Heart left ventricle (tissue), 13 donors: ENCODE data around the gene EML6.

ENCODE experiments used
- CTCF ChIP-seq, 12 donors: fragments of 200-600 bp; sonication (generic) in 4 of 12; IDR thresholded peaks; one replicate each; pipeline versions ENCODE4 v1.5.0 to v1.8.0; 2018 to 2022; ENCODE audit warnings: antibody characterized with exemption in 12 of 12, mild to moderate bottlenecking in 5 of 12
- POLR2A ChIP-seq, 2 donors: fragments of 450-650 bp; IDR thresholded peaks; one replicate each; pipeline ENCODE4 v1.6.1; 2017; ENCODE audit warnings: antibody characterized with exemption in 2 of 2, mild to moderate bottlenecking in 2 of 2, moderate library complexity in 2 of 2
- donor health status: ischemic (EF 13 %, LVEDD 7.1; RV severe dilation, severe dysfunction).
- donor health status: DM: no; HTN: yes; CAD: no.
- donor health status: DM: no; HTN: no; CAD: no.
- donor health status: ischemic (EF 25% LVEDD 6.9; RV normal size, moderate dysfunction).
- donor health status: ischemic (EF 25% LVEDD 5.7; RV mildly dilated, moderate dysfunction).
- donor health status: ischemic (EF 35%, LVEDD 5.7; RV mildly dilated, moderate dysfunction).
- donor health status: nonischemic (EF 11% LVEDD 7.7; RV severe dilation, severe dysfunction).
- donor health status: DM: yes; HTN: yes; CAD: no.
- donor health status: PGD.
- donor health status: ischemic (EF 29% LVEDD 5.4; RV normal size, mild dysfunction).
- donor health status: nonischemic (EF 23%, LVEDD 6.1; RV moderate dilation, normal function).

- no peak for TF ChIP-seq POLR2A (IDR thresholded peaks at IDR 0.05)
- no peak for TF ChIP-seq CTCF (IDR thresholded peaks at IDR 0.05)
Measured at GRCh38 chr2:54957321-54957999, 234.0 kb downstream of the EML6 start.
